Esophagus (tissue), 2 donors: ENCODE results near the gene DCAF5. TPM values are rescaled to one million over a fixed set of nuclear protein-coding genes. Genes with fewer than 3 reads are reported as not detected.

Experiments used
- H3K27ac ChIP-seq, 2 donors: one replicate each; pipeline ENCODE4 v1.5.1; 2013; ENCODE audit warnings: low read depth in 2 of 2, mild to moderate bottlenecking in 2 of 2, inconsistent platforms in 1 of 2, low read length in 1 of 2, moderate library complexity in 1 of 2
- H3K27me3 ChIP-seq, 2 donors: one replicate each; pipeline ENCODE4 v1.6.1; 2013; ENCODE audit warnings: low read length in 2 of 2, control low read depth in 1 of 2, mild to moderate bottlenecking in 1 of 2; ENCODE audit not compliant: insufficient read depth in 2 of 2, control insufficient read depth in 1 of 2
- H3K36me3 ChIP-seq, 2 donors: one replicate each; pipeline ENCODE4 v1.6.1; 2013; ENCODE audit warnings: low read length in 1 of 2; ENCODE audit not compliant: control insufficient read depth in 2 of 2, insufficient read depth in 2 of 2
- H3K4me1 ChIP-seq, 2 donors: one replicate each; pipeline ENCODE4 v1.6.1; 2013; ENCODE audit warnings: low read length in 1 of 2; ENCODE audit not compliant: control insufficient read depth in 2 of 2, insufficient read depth in 2 of 2
- H3K4me3 ChIP-seq, 2 donors: one replicate each; pipeline ENCODE4 v1.5.1; 2013; ENCODE audit warnings: low read length in 2 of 2, mild to moderate bottlenecking in 2 of 2, low read depth in 1 of 2, moderate library complexity in 1 of 2
- H3K9me3 ChIP-seq, 2 donors: one replicate each; pipeline ENCODE4 v1.6.1; 2013; ENCODE audit warnings: mild to moderate bottlenecking in 2 of 2, low read depth in 1 of 2, low read length in 1 of 2, moderate library complexity in 1 of 2; ENCODE audit not compliant: control insufficient read depth in 2 of 2, insufficient read depth in 1 of 2
- WGBS, 2 donors: extraction: QIAGEN DNeasy Blood & Tissue Kit; methylation state at CpG; one replicate each; pipeline ENCODE4 v1.1.7; 2013; 5-methylcytosine and 5-hydroxymethylcytosine counted together
- polyA plus RNA-seq, 2 donors: library from polyadenylated mRNA; stranded (reverse); fragments of 200-250 nt; gene quantifications; one replicate each; pipeline ENCODE4 v1.2.3, GENCODE V29; 2013
- donor health status: healthy with polysubstance abuse.
- donor health status: Bipolar disorder and iron deficiency.

The DCAF5 gene
- polyA plus RNA-seq, 2 donors: 21.8 to 26.9 TPM

GRCh38 chr14:69133206-69134125, 19.5 kb downstream of the DCAF5 start:
- peak overlapping the region; percentile 41 to 49 for H3K27ac ChIP-seq
- no peaks in the 10 kb centered on the region for H3K9me3 ChIP-seq
- H3K27me3 ChIP-seq: no peaks in the 10 kb centered on the region
- peaks cover 2 to 7% of the 10 kb centered on the region in 2 donors for H3K4me1 ChIP-seq
- H3K4me3 ChIP-seq: peak overlapping the region in 1 of 2 donors; percentile 15
- WGBS, 2 donors: 37 to 39% methylated on average over 3 of the region's 3 CpGs
- H3K36me3 ChIP-seq: no peaks in the 10 kb centered on the region

DNA sequence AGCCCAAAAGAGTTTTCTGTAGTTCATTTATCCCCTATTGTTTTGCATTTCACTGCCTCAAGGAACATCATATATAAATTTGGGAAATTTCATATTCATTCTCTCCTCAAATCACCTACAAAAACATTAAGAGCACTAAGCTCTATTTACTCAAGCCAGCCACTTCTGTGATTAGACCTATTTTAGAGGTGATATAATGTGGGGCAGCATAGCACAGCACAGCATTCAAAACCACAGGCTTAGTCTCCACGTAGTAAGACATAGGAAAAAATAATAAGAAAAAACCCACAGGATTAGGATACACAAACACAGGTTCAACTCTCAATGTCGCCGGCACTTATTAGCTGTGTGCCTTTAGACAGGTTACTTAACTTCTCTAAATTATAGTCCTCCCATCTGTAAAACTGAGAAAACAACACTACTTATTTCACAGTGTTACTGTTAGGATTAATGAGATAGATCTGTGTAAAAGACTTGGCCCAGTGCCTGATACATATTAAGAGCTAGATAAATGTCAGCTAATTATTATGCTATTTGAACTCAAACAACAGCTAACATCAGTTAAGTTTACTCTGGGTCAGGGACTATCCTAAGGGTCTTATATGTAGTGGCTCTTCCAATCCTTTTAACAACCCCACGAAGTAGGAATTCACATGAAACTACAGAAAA, 20.3 kb downstream of the DCAF5 start:
- Histone ChIP-seq H3K9me3 (no peaks in the 10 kb centered on the region), H3K4me1 (peaks cover 2 to 7% of the 10 kb centered on the region in 2 donors), H3K4me3 (no peak overlapping the region), H3K27ac (peak overlapping the region; percentile 13 to 41), H3K36me3 (no peaks in the 10 kb centered on the region), H3K27me3 (no peaks in the 10 kb centered on the region)
- WGBS, 2 donors: 61% methylated on average over 4 of the region's 4 CpGs

DNA sequence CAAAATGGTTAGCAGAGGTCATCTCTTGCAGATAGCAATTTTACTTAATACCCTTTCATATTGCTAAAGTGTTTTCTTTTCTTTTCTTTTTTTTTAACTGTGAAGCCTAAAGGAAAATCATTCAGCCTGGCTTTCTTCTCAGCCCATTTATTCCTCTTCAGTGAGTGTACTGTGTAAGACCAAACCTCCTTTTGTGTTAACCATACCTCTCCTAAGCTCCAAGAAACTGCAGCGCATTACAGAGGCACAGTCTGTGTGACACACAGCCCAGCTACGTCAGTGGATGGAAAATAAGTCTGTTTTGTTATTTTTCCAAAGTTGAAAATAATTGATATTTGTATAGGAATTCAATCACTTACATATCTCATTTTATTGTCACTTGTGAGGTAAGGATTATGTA, 21.7 kb downstream of the DCAF5 start:
- Histone ChIP-seq H3K4me3 (no peak overlapping the region), H3K36me3 (no peaks in the 10 kb centered on the region), H3K27ac (no peak overlapping the region), H3K27me3 (no peaks in the 10 kb centered on the region), H3K4me1 (peaks cover 0 to 4% of the 10 kb centered on the region in 2 donors), H3K9me3 (no peaks in the 10 kb centered on the region)
- 92 to 94% methylated on average over 2 of the region's 2 CpGs for WGBS, 2 donors

- H3K4me1 ChIP-seq: peaks cover 0 to 4% of the 10 kb centered on the region in 2 donors
- H3K9me3 ChIP-seq: no peaks in the 10 kb centered on the region
- H3K27me3 ChIP-seq: no peaks in the 10 kb centered on the region
- H3K36me3 ChIP-seq: no peaks in the 10 kb centered on the region
- WGBS, 2 donors: 14 to 16% methylated on average over 7 of the region's 7 CpGs
- no peak overlapping the region for H3K4me3 ChIP-seq
- peak overlapping the region; percentile 69 to 74 for H3K27ac ChIP-seq
Observed at GRCh38 chr14:69129264-69129880, 23.5 kb downstream of the DCAF5 start.

GRCh38 chr14:69118305-69118704, 34.6 kb downstream of the DCAF5 start:
- Histone ChIP-seq H3K27ac (no peak overlapping the region), H3K27me3 (no peaks in the 10 kb centered on the region), H3K9me3 (no peaks in the 10 kb centered on the region), H3K36me3 (peaks cover 11 to 24% of the 10 kb centered on the region in 2 donors), H3K4me1 (no peaks in the 10 kb centered on the region), H3K4me3 (no peak overlapping the region)
- 93 to 94% methylated on average over 1 of the region's 1 CpG for WGBS, 2 donors

GRCh38 chr14:69117020-69117767, 35.7 kb downstream of the DCAF5 start:
- WGBS, 2 donors: 79 to 81% methylated on average over 6 of the region's 6 CpGs

GRCh38 chr14:69115407-69116185, 37.3 kb downstream of the DCAF5 start:
- Histone ChIP-seq H3K36me3 (peaks cover 11 to 24% of the 10 kb centered on the region in 2 donors), H3K9me3 (no peaks in the 10 kb centered on the region), H3K27ac (no peak overlapping the region), H3K27me3 (no peaks in the 10 kb centered on the region), H3K4me1 (no peaks in the 10 kb centered on the region), H3K4me3 (no peak overlapping the region)
- WGBS, 2 donors: 92 to 93% methylated on average over 3 of the region's 3 CpGs

More at GRCh38 chr14:69117020-69117767, 35.7 kb downstream of the DCAF5 start:
- H3K36me3 ChIP-seq: peaks cover 11 to 24% of the 10 kb centered on the region in 2 donors
- H3K4me1 ChIP-seq: no peaks in the 10 kb centered on the region
- no peaks in the 10 kb centered on the region for H3K27me3 ChIP-seq
- H3K9me3 ChIP-seq: no peaks in the 10 kb centered on the region
- no peak overlapping the region for H3K27ac ChIP-seq
- H3K4me3 ChIP-seq: no peak overlapping the region

DNA sequence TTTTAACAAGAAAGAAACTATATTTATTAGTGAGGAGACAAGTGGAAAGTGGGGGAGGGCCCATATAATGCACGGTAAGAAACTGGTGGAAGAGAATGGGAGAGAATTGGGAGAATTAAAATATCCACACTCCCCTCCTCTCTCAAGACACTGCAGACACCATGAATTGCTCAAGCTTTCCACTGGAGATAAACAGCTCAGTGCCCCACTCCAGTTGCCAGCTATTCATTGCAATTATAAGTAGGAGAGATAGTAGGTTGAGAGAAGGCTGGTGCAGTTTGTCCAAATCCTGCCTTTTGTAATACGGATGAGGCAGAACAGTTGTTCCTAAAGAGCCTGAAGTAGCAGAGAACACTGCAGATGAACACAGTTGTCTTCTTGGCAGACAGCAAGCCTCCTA, 38.2 kb downstream of the DCAF5 start:
- 86 to 90% methylated on average over 2 of the region's 2 CpGs for WGBS, 2 donors
- no peak overlapping the region for H3K4me3 ChIP-seq
- no peaks in the 10 kb centered on the region for H3K27me3 ChIP-seq
- no peaks in the 10 kb centered on the region for H3K9me3 ChIP-seq
- no peak overlapping the region for H3K27ac ChIP-seq
- H3K36me3 ChIP-seq: peaks cover 13 to 27% of the 10 kb centered on the region in 2 donors
- no peaks in the 10 kb centered on the region for H3K4me1 ChIP-seq
